GM23338 (cell line): ENCODE data around the gene NPL. TPM values are rescaled to one million over a fixed set of nuclear protein-coding genes. Genes with fewer than 3 reads are reported as not detected.

Experiments used
- ATAC-seq: fragments of 200-7000 bp; cut with Tn5 transposase; 3 replicates; pipeline ENCODE4 v1.9.1; 2020
- DNase-seq: peaks from one replicate; pipeline ENCODE4 v3.0.0-alpha.2; 2015; ENCODE audit warnings: low spot score
- H2AFZ ChIP-seq: fragments of 200-600 bp; sonication (generic); 2 replicates; pipeline ENCODE4 v1.8.0; 2016; ENCODE audit warnings: antibody characterized with exemption, mild to moderate bottlenecking, moderate library complexity
- H3F3A ChIP-seq: fragments of 200-600 bp; sonication (generic); replicated peaks from 2 replicates; pipeline ENCODE4 v1.8.0; 2017; ENCODE audit warnings: antibody characterized with exemption, mixed run types, low read depth
- H3K27ac ChIP-seq: fragments of 200-600 bp; sonication (generic); 2 replicates; pipeline ENCODE4 v1.6.1; 2016; ENCODE audit warnings: low read depth
- H3K27me3 ChIP-seq: fragments of 200-600 bp; sonication (generic); 2 replicates; pipeline ENCODE4 v1.8.0; 2016; ENCODE audit warnings: mild to moderate bottlenecking, mixed run types, moderate library complexity; ENCODE audit not compliant: insufficient read depth
- H3K36me3 ChIP-seq: fragments of 200-600 bp; sonication (generic); 2 replicates; pipeline ENCODE4 v1.8.0; 2016; ENCODE audit warnings: mild to moderate bottlenecking; ENCODE audit not compliant: insufficient read depth
- H3K4me1 ChIP-seq: fragments of 200-600 bp; sonication (generic); 2 replicates; pipeline ENCODE4 v1.8.0; 2016; ENCODE audit warnings: mild to moderate bottlenecking, moderate library complexity; ENCODE audit not compliant: insufficient read depth
- H3K4me2 ChIP-seq: fragments of 200-600 bp; sonication (generic); 2 replicates; pipeline ENCODE4 v1.7.1; 2017; ENCODE audit warnings: mixed run types
- H3K4me3 ChIP-seq: fragments of 200-600 bp; sonication (generic); 2 replicates; pipeline ENCODE4 v1.6.1; 2016; ENCODE audit warnings: mixed run types
- H3K79me2 ChIP-seq: fragments of 200-600 bp; sonication (generic); replicated peaks from 2 replicates; pipeline ENCODE4 v1.8.0; 2017; ENCODE audit warnings: mild to moderate bottlenecking; ENCODE audit not compliant: insufficient read depth
- H3K9me2 ChIP-seq: fragments of 200-600 bp; sonication (generic); 2 replicates; pipeline ENCODE4 v1.8.0; 2017; ENCODE audit not compliant: insufficient read depth
- H4K20me1 ChIP-seq: fragments of 200-600 bp; sonication (generic); replicated peaks from 2 replicates; pipeline ENCODE4 v1.8.0; 2017; ENCODE audit warnings: mild to moderate bottlenecking; ENCODE audit not compliant: insufficient read depth
- H3K27ac Mint-ChIP-seq: 2 replicates; pipeline ENCODE4 v1.8.0; 2020; ENCODE audit warnings: inconsistent platforms, mild to moderate bottlenecking, moderate library complexity, mixed read lengths
- H3K27me3 Mint-ChIP-seq: 3 replicates; pipeline ENCODE4 v1.8.0; 2022; ENCODE audit warnings: low read depth, mild to moderate bottlenecking, moderate library complexity, mixed read lengths, inconsistent platforms; ENCODE audit not compliant: insufficient read depth, poor library complexity
- H3K36me3 Mint-ChIP-seq: 3 replicates; pipeline ENCODE4 v1.8.0; 2021; ENCODE audit warnings: low read depth, mild to moderate bottlenecking, inconsistent platforms, moderate library complexity, mixed read lengths
- H3K4me1 Mint-ChIP-seq: 3 replicates; pipeline ENCODE4 v1.8.0; 2020; ENCODE audit warnings: mild to moderate bottlenecking, inconsistent platforms, mixed read lengths
- H3K4me3 Mint-ChIP-seq: 3 replicates; pipeline ENCODE4 v1.8.0; 2021; ENCODE audit warnings: moderate library complexity, mild to moderate bottlenecking, inconsistent platforms, mixed read lengths
- H3K9me3 Mint-ChIP-seq: 3 replicates; pipeline ENCODE4 v1.8.0; 2020; ENCODE audit warnings: moderate library complexity, mild to moderate bottlenecking, inconsistent platforms, mixed read lengths
- CREB1 ChIP-seq: fragments of 250-450 bp; sonication (Bioruptor Pico); IDR thresholded peaks from 2 replicates; pipeline ENCODE4 v1.5.0; 2020; ENCODE audit warnings: low read depth, mild to moderate bottlenecking, moderate library complexity
- REST ChIP-seq: IDR thresholded peaks from one replicate; pipeline ENCODE4 v1.6.1; 2018; ENCODE audit warnings: antibody characterized with exemption; ENCODE audit not compliant: unreplicated experiment
- polyA plus RNA-seq: library from polyadenylated mRNA; unstranded; fragments of >200 nt; fragmentation: Nextera tagmentation; extraction: Ambion mirVana; gene quantifications from 2 replicates; pipeline ENCODE4 v1.2.1, GENCODE V29; 2016
- total RNA-seq: library from RNA; depleted of rRNA; stranded (reverse); fragments of >200 nt; shearing (Covaris generic); gene quantifications from 2 replicates; pipeline ENCODE4 v1.2.3, GENCODE V29; 2014
- TF ChIP-seq, protein P1 (sequence below): fragments of 250-450 bp; sonication (Bioruptor Pico); IDR thresholded peaks from 2 replicates; pipeline ENCODE4 v1.5.0; 2020; ENCODE audit warnings: mild to moderate bottlenecking, moderate library complexity

Gene NPL
- total and polyA plus RNA-seq, 2 experiments from 2014 or later = 2.4 to 2.8 TPM

GRCh38 chr1:182850319-182850718 is 60.7 kb downstream of the NPL start:
- Histone ChIP-seq H4K20me1 (peaks cover 62% of the 10 kb centered on the region), H3K36me3 (peaks cover 96% of the 10 kb centered on the region), H2AFZ (no peak overlapping the region), H3K4me2 (no peak overlapping the region), H3K4me3 (no peak overlapping the region), H3K27ac (no peak overlapping the region), H3K79me2 (peaks cover 98% of the 10 kb centered on the region), H3K27me3 (no peaks in the 10 kb centered on the region), H3F3A (no peaks in the 10 kb centered on the region; the same call in 1 of the 2 replicates), H3K4me1 (no peaks in the 10 kb centered on the region; the same call in 1 of the 2 replicates), H3K9me2 (no peaks in the 10 kb centered on the region)
- Mint-ChIP-seq H3K9me3 (no peaks in the 10 kb centered on the region), H3K4me1 (peaks cover 19% of the 10 kb centered on the region), H3K36me3 (peaks cover 99% of the 10 kb centered on the region), H3K4me3 (no peak overlapping the region), H3K27ac (no peak overlapping the region), H3K27me3 (peaks cover 3% of the 10 kb centered on the region)
- TF ChIP-seq REST (no peak), CREB1 (CRISPR knock-in tag) (no peak)
- TF ChIP-seq, protein P1, sequence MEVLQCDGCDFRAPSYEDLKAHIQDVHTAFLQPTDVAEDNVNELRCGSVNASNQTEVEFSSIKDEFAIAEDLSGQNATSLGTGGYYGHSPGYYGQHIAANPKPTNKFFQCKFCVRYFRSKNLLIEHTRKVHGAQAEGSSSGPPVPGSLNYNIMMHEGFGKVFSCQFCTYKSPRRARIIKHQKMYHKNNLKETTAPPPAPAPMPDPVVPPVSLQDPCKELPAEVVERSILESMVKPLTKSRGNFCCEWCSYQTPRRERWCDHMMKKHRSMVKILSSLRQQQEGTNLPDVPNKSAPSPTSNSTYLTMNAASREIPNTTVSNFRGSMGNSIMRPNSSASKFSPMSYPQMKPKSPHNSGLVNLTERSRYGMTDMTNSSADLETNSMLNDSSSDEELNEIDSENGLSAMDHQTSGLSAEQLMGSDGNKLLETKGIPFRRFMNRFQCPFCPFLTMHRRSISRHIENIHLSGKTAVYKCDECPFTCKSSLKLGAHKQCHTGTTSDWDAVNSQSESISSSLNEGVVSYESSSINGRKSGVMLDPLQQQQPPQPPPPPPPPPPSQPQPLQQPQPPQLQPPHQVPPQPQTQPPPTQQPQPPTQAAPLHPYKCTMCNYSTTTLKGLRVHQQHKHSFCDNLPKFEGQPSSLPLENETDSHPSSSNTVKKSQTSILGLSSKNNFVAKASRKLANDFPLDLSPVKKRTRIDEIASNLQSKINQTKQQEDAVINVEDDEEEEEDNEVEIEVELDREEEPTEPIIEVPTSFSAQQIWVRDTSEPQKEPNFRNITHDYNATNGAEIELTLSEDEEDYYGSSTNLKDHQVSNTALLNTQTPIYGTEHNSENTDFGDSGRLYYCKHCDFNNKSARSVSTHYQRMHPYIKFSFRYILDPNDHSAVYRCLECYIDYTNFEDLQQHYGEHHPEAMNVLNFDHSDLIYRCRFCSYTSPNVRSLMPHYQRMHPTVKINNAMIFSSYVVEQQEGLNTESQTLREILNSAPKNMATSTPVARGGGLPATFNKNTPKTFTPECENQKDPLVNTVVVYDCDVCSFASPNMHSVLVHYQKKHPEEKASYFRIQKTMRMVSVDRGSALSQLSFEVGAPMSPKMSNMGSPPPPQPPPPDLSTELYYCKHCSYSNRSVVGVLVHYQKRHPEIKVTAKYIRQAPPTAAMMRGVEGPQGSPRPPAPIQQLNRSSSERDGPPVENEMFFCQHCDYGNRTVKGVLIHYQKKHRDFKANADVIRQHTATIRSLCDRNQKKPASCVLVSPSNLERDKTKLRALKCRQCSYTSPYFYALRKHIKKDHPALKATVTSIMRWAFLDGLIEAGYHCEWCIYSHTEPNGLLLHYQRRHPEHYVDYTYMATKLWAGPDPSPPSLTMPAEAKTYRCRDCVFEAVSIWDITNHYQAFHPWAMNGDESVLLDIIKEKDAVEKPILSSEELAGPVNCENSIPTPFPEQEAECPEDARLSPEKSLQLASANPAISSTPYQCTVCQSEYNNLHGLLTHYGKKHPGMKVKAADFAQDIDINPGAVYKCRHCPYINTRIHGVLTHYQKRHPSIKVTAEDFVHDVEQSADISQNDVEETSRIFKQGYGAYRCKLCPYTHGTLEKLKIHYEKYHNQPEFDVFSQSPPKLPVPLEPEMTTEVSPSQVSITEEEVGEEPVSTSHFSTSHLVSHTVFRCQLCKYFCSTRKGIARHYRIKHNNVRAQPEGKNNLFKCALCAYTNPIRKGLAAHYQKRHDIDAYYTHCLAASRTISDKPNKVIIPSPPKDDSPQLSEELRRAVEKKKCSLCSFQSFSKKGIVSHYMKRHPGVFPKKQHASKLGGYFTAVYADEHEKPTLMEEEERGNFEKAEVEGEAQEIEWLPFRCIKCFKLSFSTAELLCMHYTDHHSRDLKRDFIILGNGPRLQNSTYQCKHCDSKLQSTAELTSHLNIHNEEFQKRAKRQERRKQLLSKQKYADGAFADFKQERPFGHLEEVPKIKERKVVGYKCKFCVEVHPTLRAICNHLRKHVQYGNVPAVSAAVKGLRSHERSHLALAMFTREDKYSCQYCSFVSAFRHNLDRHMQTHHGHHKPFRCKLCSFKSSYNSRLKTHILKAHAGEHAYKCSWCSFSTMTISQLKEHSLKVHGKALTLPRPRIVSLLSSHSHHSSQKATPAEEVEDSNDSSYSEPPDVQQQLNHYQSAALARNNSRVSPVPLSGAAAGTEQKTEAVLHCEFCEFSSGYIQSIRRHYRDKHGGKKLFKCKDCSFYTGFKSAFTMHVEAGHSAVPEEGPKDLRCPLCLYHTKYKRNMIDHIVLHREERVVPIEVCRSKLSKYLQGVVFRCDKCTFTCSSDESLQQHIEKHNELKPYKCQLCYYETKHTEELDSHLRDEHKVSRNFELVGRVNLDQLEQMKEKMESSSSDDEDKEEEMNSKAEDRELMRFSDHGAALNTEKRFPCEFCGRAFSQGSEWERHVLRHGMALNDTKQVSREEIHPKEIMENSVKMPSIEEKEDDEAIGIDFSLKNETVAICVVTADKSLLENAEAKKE (CRISPR knock-in tag) = no peak
- no peak for DNase-seq
- ATAC-seq = no peak
